Neural cell (in vitro differentiated cells): ENCODE data around the gene ADGRE2.
"Not testable (repeated sequence)": the region's sequence is repeated elsewhere in the genome, so short reads cannot be mapped to it uniquely, and the experiment has no call there.

Experiments
- CTCF ChIP-seq: fragments of 450-650 bp; IDR thresholded peaks from 2 replicates; pipeline ENCODE4 v1.5.1; 2014; ENCODE audit warnings: antibody characterized with exemption, mild to moderate bottlenecking, moderate library complexity; ENCODE audit not compliant: poor library complexity, severe bottlenecking
- EP300 ChIP-seq: fragments of 450-650 bp; conservative IDR thresholded peaks from 2 replicates; pipeline ENCODE4 v1.6.1; 2014; ENCODE audit warnings: antibody characterized with exemption, mild to moderate bottlenecking, moderate library complexity; ENCODE audit not compliant: poor library complexity, severe bottlenecking
- EZH2 ChIP-seq: fragments of 200-600, 300-800 bp; shearing (Covaris generic), sonication (generic); IDR thresholded peaks from 2 replicates; pipeline ENCODE4 v1.6.1; 2014; ENCODE audit warnings: antibody characterized with exemption, low read length, borderline replicate concordance, mild to moderate bottlenecking; ENCODE audit not compliant: insufficient read depth, poor library complexity, severe bottlenecking
- MXI1 ChIP-seq: fragments of 450-650 bp; conservative IDR thresholded peaks from 2 replicates; pipeline ENCODE4 v1.6.1; 2014; ENCODE audit warnings: antibody characterized with exemption, mild to moderate bottlenecking; ENCODE audit not compliant: poor library complexity, severe bottlenecking
- POLR2AphosphoS5 ChIP-seq: IDR thresholded peaks from 2 replicates; pipeline ENCODE4 v1.6.1; 2012
- RAD21 ChIP-seq: fragments of 450-650 bp; conservative IDR thresholded peaks from 2 replicates; pipeline ENCODE4 v1.6.1; 2014; ENCODE audit warnings: antibody characterized with exemption, mild to moderate bottlenecking, moderate library complexity
- REST ChIP-seq: IDR thresholded peaks from 2 replicates; pipeline ENCODE4 v1.6.1; 2012; ENCODE audit warnings: borderline replicate concordance
- SMC3 ChIP-seq: fragments of 450-650 bp; conservative IDR thresholded peaks from 2 replicates; pipeline ENCODE4 v1.6.1; 2014; ENCODE audit warnings: antibody characterized with exemption, mild to moderate bottlenecking, moderate library complexity; ENCODE audit not compliant: poor library complexity
- TAF1 ChIP-seq: IDR thresholded peaks from 2 replicates; pipeline ENCODE4 v1.6.1; 2012; ENCODE audit warnings: low read depth

- TF ChIP-seq CTCF, POLR2AphosphoS5, TAF1, EP300, EZH2, RAD21, SMC3, MXI1, REST: not testable (repeated sequence)
Measured at GRCh38 chr19:14781713-14782536, 3.6 kb upstream of the ADGRE2 start.
